ENCODE measurements around the gene GFRA1. TPM values are rescaled to one million over a fixed set of nuclear protein-coding genes. Genes with fewer than 3 reads are reported as not detected.

GFRA1 gene
- total and polyA plus RNA-seq, 2 of the 4 experiments (the other 2 are of a cell fraction): 9.1 to 9.3 TPM

DNA sequence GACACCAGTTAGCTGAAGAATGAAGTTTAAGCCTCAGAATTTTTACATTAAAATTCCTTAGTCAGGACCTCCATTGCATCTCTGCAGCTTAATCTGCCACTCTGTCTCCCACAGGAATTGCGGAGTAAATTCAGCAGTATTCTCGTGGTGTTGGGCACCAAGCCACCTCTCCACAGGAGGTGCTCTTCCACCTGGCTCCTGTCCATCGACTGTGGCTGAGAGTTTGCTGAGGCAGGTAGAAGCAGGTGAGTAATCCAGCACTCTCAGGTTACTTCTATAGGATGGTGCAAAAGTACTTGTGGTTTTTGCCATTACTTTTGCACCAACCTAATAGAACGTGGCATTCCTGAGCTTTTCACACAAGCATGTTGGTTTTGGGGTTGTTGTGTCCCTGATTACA is 134.1 kb downstream of the GFRA1 start:
- Histone ChIP-seq H2BK120ac (ENCODE audit: low read depth, low read length) (no peak overlapping the region), H3K56ac (ENCODE audit: extremely low read depth, insufficient read depth, low read length) (no peak overlapping the region), H3K18ac (ENCODE audit: low read depth, low read length) (no peak overlapping the region), H2BK15ac (ENCODE audit: low read depth, low read length) (no peak overlapping the region), H3K27me3 (ENCODE audit: control insufficient read depth, insufficient read depth, low read length) (no peaks in the 10 kb centered on the region), H3K9ac (ENCODE audit: low read depth, low read length) (no peak overlapping the region), H4K8ac (ENCODE audit: low read depth in 2 of 2, low read length in 2 of 2) (no peak overlapping the region), H2AK9ac (replicated peaks; ENCODE audit: low read depth, low read length, poor library complexity) (no peak overlapping the region), H3K14ac (replicated peaks; ENCODE audit: low read depth, low read length) (no peak overlapping the region), H2BK5ac (ENCODE audit: low read depth, low read length, poor library complexity, severe bottlenecking) (no peak overlapping the region), H4K5ac (ENCODE audit: low read depth, low read length) (no peak overlapping the region), H3K27ac (ENCODE audit: insufficient read depth, low read length) (no peak overlapping the region), H4K91ac (ENCODE audit: insufficient read depth, low read depth, low read length) (no peak overlapping the region), H3K23ac (ENCODE audit: low read depth, low read length) (no peak overlapping the region), H3K9me1 (ENCODE audit: insufficient read depth, low read length) (no peaks in the 10 kb centered on the region), H4K20me1 (ENCODE audit: insufficient read depth, low read length) (no peaks in the 10 kb centered on the region), H3K4me2 (ENCODE audit: low read depth, low read length) (no peak overlapping the region), H3K4me1 (ENCODE audit: control insufficient read depth, insufficient read depth, low read length) (no peaks in the 10 kb centered on the region), H3K36me3 (ENCODE audit: control insufficient read depth, insufficient read depth, low read length) (no peaks in the 10 kb centered on the region), H2AFZ (replicated peaks; ENCODE audit: low read length, poor library complexity) (no peak overlapping the region), H2BK20ac (ENCODE audit: low read depth, low read length) (no peak overlapping the region), H3K4me3 (ENCODE audit: insufficient read depth, low read depth, low read length) (no peak overlapping the region), H3K79me1 (ENCODE audit: low read depth in 1 of 2, low read length in 2 of 2) (no peaks in the 10 kb centered on the region), H3K4ac (ENCODE audit: low read depth, low read length) (no peak overlapping the region), H3K9me3 (ENCODE audit: control insufficient read depth, insufficient read depth, low read length) (no peaks in the 10 kb centered on the region), H2AK5ac (ENCODE audit: low read depth, low read length) (no peak overlapping the region)
- no TSS peak for BruUV-seq (replicated peaks)
- in situ Hi-C loops (cut with MboI; ENCODE audit: low sequenced_read_pairs) (no loop called here), intact Hi-C loops (cut with micrococcal nuclease) (no loop called here), dilution Hi-C loops (cut with HindIII; ENCODE audit: low sequenced_read_pairs, unreplicated experiment) (no loop called here)
- TF ChIP-seq BHLHE40 (IDR thresholded peaks at IDR 0.05; ENCODE audit: low read depth, low read length) (no peak), CHD1 (IDR thresholded peaks at IDR 0.05; ENCODE audit: low read depth, low read length) (no peak), RAD21 (IDR thresholded peaks at IDR 0.05; ENCODE audit: low read length) (no peak), CEBPB (IDR thresholded peaks at IDR 0.05; ENCODE audit: low read depth, low read length) (no peak), MAZ (IDR thresholded peaks at IDR 0.05; ENCODE audit: borderline replicate concordance, low read depth, low read length) (no peak), POLR2A (IDR thresholded peaks at IDR 0.05; ENCODE audit: low read depth, low read length) (no peak), SMC3 (IDR thresholded peaks at IDR 0.05; ENCODE audit: low read depth, low read length) (no peak), MXI1 (IDR thresholded peaks at IDR 0.05; ENCODE audit: borderline replicate concordance, low read depth, low read length) (no peak), MAFK (IDR thresholded peaks at IDR 0.05; ENCODE audit: low read depth, low read length) (no peak), RFX5 (IDR thresholded peaks at IDR 0.05; ENCODE audit: low read depth, low read length) (no peak), FOS (IDR thresholded peaks at IDR 0.05; ENCODE audit: low read depth, low read length) (no peak), RCOR1 (IDR thresholded peaks at IDR 0.05; ENCODE audit: insufficient replicate concordance, low read length) (no peak), NFE2L2 (IDR thresholded peaks at IDR 0.05; ENCODE audit: low read depth, low read length) (no peak)
- TF ChIP-seq, protein P1, sequence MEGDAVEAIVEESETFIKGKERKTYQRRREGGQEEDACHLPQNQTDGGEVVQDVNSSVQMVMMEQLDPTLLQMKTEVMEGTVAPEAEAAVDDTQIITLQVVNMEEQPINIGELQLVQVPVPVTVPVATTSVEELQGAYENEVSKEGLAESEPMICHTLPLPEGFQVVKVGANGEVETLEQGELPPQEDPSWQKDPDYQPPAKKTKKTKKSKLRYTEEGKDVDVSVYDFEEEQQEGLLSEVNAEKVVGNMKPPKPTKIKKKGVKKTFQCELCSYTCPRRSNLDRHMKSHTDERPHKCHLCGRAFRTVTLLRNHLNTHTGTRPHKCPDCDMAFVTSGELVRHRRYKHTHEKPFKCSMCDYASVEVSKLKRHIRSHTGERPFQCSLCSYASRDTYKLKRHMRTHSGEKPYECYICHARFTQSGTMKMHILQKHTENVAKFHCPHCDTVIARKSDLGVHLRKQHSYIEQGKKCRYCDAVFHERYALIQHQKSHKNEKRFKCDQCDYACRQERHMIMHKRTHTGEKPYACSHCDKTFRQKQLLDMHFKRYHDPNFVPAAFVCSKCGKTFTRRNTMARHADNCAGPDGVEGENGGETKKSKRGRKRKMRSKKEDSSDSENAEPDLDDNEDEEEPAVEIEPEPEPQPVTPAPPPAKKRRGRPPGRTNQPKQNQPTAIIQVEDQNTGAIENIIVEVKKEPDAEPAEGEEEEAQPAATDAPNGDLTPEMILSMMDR (conservative IDR thresholded peaks at IDR 0.05; ENCODE audit: low read depth, low read length): no peak
- TF ChIP-seq, protein P2, sequence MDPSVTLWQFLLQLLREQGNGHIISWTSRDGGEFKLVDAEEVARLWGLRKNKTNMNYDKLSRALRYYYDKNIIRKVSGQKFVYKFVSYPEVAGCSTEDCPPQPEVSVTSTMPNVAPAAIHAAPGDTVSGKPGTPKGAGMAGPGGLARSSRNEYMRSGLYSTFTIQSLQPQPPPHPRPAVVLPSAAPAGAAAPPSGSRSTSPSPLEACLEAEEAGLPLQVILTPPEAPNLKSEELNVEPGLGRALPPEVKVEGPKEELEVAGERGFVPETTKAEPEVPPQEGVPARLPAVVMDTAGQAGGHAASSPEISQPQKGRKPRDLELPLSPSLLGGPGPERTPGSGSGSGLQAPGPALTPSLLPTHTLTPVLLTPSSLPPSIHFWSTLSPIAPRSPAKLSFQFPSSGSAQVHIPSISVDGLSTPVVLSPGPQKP (IDR thresholded peaks at IDR 0.05; ENCODE audit: borderline replicate concordance, low read depth, low read length): no peak
- TF ChIP-seq, protein P3, sequence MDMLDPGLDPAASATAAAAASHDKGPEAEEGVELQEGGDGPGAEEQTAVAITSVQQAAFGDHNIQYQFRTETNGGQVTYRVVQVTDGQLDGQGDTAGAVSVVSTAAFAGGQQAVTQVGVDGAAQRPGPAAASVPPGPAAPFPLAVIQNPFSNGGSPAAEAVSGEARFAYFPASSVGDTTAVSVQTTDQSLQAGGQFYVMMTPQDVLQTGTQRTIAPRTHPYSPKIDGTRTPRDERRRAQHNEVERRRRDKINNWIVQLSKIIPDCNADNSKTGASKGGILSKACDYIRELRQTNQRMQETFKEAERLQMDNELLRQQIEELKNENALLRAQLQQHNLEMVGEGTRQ (IDR thresholded peaks at IDR 0.05; ENCODE audit: low read depth, low read length): no peak
- ATAC-seq (ENCODE audit: low read depth): no peak
- WGBS, 2 experiments (ENCODE audit: extremely low coverage in 2 of 2, insufficient read length in 1 of 2): no CpG with 5 or more reads among the region's 4 CpGs
- ChIA-PET POLR2A (ENCODE audit: unreplicated experiment) (no interaction called here), CTCF (no interaction called here)
- no peak for DNase-seq
